Measurements from ENCODE around the gene MRPL45.
A peak's percentile ranks its signal among the peaks of the same experiment; 100 is the strongest.
"Not testable (repeated sequence)": the region's sequence is repeated elsewhere in the genome, so short reads cannot be mapped to it uniquely, and the experiment has no call there.

Gene MRPL45

GRCh38 chr17:38296834-38297517, at the start of gene MRPL45:
Gene MRPL45 (plus strand): TSS chr17:38297168. CDS start chr17:38297184, 16 bp downstream.
- peak; percentile 93 to 97 for DNase-seq

GRCh38 chr17:38253191-38253590, 43.8 kb upstream of the MRPL45 start:
- DNase-seq = not testable (repeated sequence)

DNA sequence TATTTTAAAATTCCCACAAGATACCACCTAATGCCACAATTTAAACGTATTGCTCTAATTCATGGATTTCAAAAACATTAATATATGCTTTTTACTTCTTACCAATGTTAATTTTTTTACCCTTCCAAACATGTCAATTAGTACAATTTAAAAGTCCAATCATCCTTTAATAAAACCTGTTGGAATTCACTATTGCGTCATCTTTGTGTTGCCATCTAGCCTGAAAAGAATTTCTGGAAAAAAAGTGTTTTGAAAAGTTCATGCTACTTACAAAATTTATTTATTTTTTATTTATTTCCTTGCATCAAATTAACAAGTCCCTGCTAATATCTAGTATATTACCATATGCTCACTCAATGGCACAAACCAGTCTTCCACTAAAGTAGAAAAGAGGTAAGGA, 42.6 kb upstream of the MRPL45 start:
- DNase-seq = not testable (repeated sequence)

- DNase-seq = peak; percentile 67 to 76
Observed at GRCh38 chr17:38257013-38257621, 39.9 kb upstream of the MRPL45 start.

DNA sequence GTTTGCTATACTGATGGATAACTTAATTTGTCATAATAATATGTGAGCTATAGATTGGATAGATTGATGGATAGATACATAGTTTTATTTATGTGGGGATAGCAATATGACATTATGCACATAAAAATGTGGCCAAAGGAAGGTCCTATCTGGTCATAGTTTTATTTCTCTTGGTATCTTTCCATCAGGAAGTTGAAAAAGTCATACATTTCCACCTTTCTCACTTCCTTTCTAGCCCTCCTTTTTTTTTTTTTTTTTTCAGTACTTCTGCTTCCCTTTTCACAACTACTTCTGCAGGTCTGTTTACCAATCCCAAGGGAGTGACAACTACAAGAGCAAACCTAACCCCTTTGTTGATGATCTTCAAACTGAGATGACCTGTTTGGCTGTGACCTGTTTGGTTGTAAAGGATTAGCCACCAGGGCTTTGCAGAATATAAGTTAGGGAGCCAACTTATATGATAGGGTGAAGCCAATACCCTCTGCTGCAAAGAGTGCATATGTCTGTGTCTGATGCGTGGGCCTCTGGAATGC, 30.9 kb upstream of the MRPL45 start:
- DNase-seq = not testable (repeated sequence)

DNA sequence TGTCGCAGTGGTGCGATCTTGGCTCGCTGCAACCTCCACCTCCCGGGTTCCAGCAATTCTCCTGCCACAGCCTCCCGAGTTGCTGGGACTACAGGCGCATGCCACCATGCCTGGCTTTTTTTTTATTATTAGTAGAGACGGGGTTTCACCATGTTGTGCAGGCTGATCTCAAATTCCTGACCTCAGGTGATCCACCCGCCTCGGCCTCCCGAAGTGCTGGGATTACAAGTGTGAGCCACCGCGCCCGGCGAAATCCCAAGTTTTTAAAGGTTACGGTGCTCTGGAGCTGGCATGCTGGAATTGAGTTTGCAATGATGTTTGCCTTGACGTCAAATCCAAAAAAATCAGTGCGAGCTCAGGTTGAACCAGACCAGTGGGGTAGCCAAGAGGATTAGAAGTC, 30.4 kb upstream of the MRPL45 start:
- DNase-seq = not testable (repeated sequence)

GRCh38 chr17:38268138-38268537, 28.8 kb upstream of the MRPL45 start:
- DNase-seq = not testable (repeated sequence)

DNA sequence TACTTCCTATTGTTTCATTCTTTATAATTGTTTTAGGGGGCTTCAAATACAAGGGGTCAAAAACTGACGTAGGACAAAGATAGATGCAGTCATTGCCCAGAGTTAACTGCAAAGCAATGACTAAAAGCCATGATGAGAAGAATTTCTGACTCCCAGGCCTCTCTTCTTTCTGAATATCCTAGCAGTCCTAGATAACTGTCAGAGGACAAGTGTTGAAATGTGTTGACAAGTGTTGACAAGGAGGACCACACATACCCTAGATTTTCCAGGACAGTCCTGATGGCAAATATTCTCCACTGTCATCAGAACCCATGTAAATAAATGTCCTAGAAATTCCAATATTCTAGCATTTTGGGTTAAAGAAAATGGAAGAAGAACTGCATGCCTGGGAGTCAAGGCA, 27.9 kb upstream of the MRPL45 start:
- DNase-seq = not testable (repeated sequence)

GRCh38 chr17:38269552-38269951, 27.4 kb upstream of the MRPL45 start:
- not testable (repeated sequence) for DNase-seq

DNA sequence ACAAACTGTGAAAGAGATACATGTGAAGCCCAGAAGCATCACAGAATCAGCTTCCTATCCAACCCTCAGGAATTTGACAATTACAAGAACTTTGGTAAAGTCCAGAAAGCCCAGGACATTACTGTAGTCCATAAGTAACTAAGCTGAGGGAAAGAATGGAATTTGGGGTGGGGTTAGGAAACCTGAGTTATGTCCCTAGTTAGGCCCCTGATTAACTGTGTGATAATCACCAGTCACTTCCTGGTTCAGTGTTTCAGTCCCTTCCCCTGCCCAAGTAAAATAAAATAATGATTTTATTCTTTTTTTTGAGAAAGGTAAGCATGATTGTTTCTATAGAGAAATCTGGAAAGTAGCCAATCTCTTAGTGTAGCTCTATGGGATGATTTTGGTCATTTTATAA, 11.0 kb upstream of the MRPL45 start:
- not testable (repeated sequence) for DNase-seq

- peak; percentile 30 to 45 for DNase-seq
Observed at GRCh38 chr17:38286501-38287091, 10.4 kb upstream of the MRPL45 start.

GRCh38 chr17:38288217-38288827, 8.6 kb upstream of the MRPL45 start:
- DNase-seq = not testable (repeated sequence)

DNA sequence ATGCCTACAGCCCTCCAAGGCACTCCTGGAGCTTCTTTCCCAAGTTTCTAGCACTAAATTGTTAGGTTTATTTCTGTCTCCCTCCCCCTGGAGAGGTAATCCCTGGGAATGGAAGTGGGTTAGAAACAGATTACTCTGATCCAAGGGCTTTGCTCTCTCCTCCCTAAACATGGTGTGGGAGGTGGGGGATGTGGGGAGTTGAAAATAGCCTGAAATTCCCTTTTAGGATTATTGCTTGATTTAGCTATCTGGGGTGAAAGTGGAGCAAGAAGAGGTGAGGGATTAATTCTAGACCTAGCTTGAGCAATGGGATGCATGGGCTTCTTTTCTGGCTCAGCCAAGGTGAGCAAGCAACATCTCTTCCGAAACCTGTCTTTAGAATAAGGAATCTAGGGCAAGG, 7.2 kb upstream of the MRPL45 start:
- DNase-seq = not testable (repeated sequence)

- DNase-seq = not testable (repeated sequence)
Observed at GRCh38 chr17:38295602-38296365, 1.2 kb upstream of the MRPL45 start.

DNA sequence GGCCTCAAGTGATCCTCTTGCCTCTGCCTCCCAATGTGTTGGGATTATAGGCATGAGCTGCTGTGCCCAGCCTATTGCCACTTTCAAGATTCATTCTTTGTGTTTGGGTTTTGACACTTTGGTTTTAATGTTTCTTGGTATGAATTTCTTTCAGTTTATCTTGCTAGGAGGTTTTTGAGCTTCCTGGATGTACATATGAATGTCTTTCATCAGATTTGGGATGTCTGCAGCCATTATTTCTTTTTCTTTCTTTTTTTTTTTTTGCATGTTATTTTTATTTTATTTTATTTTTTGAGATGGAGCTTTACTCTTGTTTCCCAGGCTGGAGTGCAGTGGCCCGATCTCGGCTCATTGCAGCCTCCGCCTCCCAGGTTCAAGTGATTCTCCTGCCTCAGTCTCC, 18.5 kb downstream of the MRPL45 start:
- DNase-seq = no peak

GRCh38 chr17:38317081-38317480, 20.1 kb downstream of the MRPL45 start:
- DNase-seq = no peak

DNA sequence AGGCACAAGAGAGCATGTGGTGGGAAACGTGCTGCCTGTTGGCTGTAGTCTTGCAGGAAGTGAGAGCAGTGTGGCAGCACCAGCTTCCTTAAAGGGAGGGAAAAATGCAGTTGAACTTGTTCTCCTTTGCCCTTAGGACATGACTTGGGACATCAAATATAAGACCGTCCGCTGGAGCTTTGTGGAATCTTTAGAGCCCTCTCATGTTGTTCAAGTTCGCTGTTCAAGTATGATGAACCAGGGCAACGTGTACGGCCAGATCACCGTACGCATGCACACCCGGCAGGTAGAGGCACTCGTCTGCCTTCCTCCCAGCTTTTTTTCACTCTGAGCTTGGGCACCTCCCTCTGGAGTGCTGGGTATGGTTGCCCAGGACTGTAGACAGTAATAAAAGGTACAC, 23.5 kb downstream of the MRPL45 start:
- DNase-seq = no peak

GRCh38 chr17:38322156-38322779, 25.3 kb downstream of the MRPL45 start:
- peak; percentile 31 to 39 for DNase-seq

GRCh38 chr17:38322897-38323296, 25.9 kb downstream of the MRPL45 start:
- DNase-seq = no peak

DNA sequence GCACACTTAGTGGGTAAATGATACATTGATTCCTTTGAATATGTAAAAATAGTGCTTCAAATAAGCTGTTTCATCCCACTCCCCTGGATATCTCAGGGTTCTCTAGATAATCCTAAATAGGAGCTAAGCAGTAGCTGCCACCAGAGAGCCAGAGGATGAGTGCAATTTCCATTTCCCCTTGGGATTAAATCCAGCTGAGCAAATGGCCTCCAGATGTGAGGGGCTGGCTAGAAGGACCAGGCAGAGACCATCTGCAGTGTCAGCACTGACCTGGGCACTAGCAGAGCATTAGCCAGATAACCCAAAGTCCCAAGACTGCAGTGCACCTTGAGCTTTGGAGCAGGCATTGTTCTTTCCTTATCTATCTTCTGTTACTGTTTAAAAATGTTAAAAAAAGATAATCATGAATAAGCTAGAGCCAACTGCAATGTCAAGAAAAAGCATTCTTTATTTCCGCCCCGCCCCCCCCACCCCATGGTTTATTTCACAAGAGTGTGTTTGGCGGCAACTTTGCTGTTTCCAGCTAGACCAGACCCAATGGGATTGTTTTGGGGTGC, 27.3 kb downstream of the MRPL45 start:
- no peak for DNase-seq

DNA sequence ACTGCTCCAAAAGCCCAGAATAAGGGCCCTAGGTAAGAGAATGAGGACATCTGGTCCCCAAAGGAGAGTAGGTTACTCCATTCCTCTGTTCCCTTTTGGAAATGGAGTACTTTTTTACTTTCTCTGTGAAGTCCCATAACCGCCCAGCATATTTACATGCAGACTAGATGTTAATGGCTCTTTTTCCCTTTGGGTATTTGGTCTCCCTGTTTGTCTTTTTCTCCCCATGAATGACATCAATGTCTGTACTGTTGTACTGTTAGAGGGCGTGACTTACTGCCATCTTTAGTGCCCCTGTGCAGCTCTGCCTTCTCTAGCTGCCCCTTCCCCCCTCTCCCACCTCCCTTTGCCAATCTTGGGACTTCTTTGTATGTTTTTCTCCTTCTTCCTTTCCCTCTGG, 27.8 kb downstream of the MRPL45 start:
- no peak for DNase-seq
